Neuronal stem cell (in vitro differentiated cells): Measurements from ENCODE around the gene KRT80.

ENCODE experiments used
- DNase-seq: peaks from one replicate; pipeline ENCODE4 v3.0.0-alpha.2; 2013; ENCODE audit warnings: low spot score
- H2AFZ ChIP-seq: one replicate; pipeline ENCODE4 v1.6.1; 2013; ENCODE audit warnings: mild to moderate bottlenecking, low read length, inconsistent platforms
- H2AK5ac ChIP-seq: 2 replicates; pipeline ENCODE4 v1.6.1; 2013; ENCODE audit warnings: low read depth, mild to moderate bottlenecking, inconsistent platforms, low read length, moderate library complexity, mixed read lengths
- H2BK120ac ChIP-seq: 2 replicates; pipeline ENCODE4 v1.6.1; 2013; ENCODE audit warnings: low read depth, mild to moderate bottlenecking, inconsistent platforms, low read length, moderate library complexity, mixed read lengths
- H2BK12ac ChIP-seq: one replicate; pipeline ENCODE4 v1.6.1; 2013; ENCODE audit warnings: low read length, inconsistent platforms
- H2BK15ac ChIP-seq: 2 replicates; pipeline ENCODE4 v1.6.1; 2013; ENCODE audit warnings: mild to moderate bottlenecking, low read length, inconsistent platforms, mixed read lengths
- H2BK5ac ChIP-seq: one replicate; pipeline ENCODE4 v1.6.1; 2013; ENCODE audit warnings: inconsistent platforms, mild to moderate bottlenecking, low read length, moderate library complexity
- H3K14ac ChIP-seq: one replicate; pipeline ENCODE4 v1.6.1; 2013; ENCODE audit warnings: low read length, inconsistent platforms
- H3K18ac ChIP-seq: 2 replicates; pipeline ENCODE4 v1.6.1; 2013; ENCODE audit warnings: low read length, inconsistent platforms
- H3K23ac ChIP-seq: 2 replicates; pipeline ENCODE4 v1.6.1; 2013; ENCODE audit warnings: low read depth, mild to moderate bottlenecking, mixed read lengths, low read length, inconsistent platforms; ENCODE audit not compliant: poor library complexity
- H3K27ac ChIP-seq: replicated peaks from 3 replicates; pipeline ENCODE4 v1.5.1; 2013; ENCODE audit warnings: low read length, inconsistent platforms
- H3K27me3 ChIP-seq, 3 experiments: 2 replicates each; pipeline ENCODE4 v1.6.1; 2013; ENCODE audit warnings: low read length in 3 of 3, mild to moderate bottlenecking in 2 of 3, inconsistent platforms in 1 of 3, low read depth in 1 of 3, mixed read lengths in 1 of 3, moderate library complexity in 1 of 3; ENCODE audit not compliant: control insufficient read depth in 3 of 3, insufficient read depth in 3 of 3
- H3K36me3 ChIP-seq, 2 donors: replicated peaks in 1 of 2; 2 replicates each; pipeline ENCODE4 v1.6.1; 2013; ENCODE audit warnings: low read length in 2 of 2; ENCODE audit not compliant: control insufficient read depth in 2 of 2, insufficient read depth in 2 of 2
- H3K4ac ChIP-seq: 2 replicates; pipeline ENCODE4 v1.6.1; 2013; ENCODE audit warnings: inconsistent platforms, mild to moderate bottlenecking, low read length, moderate library complexity
- H3K4me1 ChIP-seq, 2 donors: 1 replicate in 1 of 2; 2 replicates in 1 of 2; pipeline ENCODE4 v1.6.1; 2013; ENCODE audit warnings: low read length in 2 of 2, low read depth in 1 of 2; ENCODE audit not compliant: control insufficient read depth in 2 of 2, insufficient read depth in 1 of 2
- H3K4me2 ChIP-seq: one replicate; pipeline ENCODE4 v1.6.1; 2013; ENCODE audit warnings: mild to moderate bottlenecking, low read length, inconsistent platforms; ENCODE audit not compliant: insufficient read depth, poor library complexity, severe bottlenecking
- H3K4me3 ChIP-seq, 2 donors: 2 replicates each; pipeline ENCODE4 v1.5.1; 2013; ENCODE audit warnings: low read length in 2 of 2, mild to moderate bottlenecking in 2 of 2, inconsistent platforms in 1 of 2, moderate library complexity in 1 of 2
- H3K79me1 ChIP-seq: one replicate; pipeline ENCODE4 v1.6.1; 2013; ENCODE audit warnings: low read depth, mild to moderate bottlenecking, inconsistent platforms, low read length, moderate library complexity
- H3K9ac ChIP-seq: one replicate; pipeline ENCODE4 v1.6.1; 2013; ENCODE audit warnings: mild to moderate bottlenecking, low read depth, low read length, inconsistent platforms; ENCODE audit not compliant: poor library complexity
- H3K9me3 ChIP-seq, 2 donors: replicated peaks in 1 of 2; 2 replicates each; pipeline versions ENCODE3 to v1.6.1; 2013; ENCODE audit warnings: low read length in 2 of 2, mild to moderate bottlenecking in 2 of 2, inconsistent platforms in 1 of 2, low read depth in 1 of 2, mixed read lengths in 1 of 2, moderate library complexity in 1 of 2; ENCODE audit not compliant: control insufficient read depth in 2 of 2, insufficient read depth in 1 of 2
- H4K8ac ChIP-seq: one replicate; pipeline ENCODE4 v1.6.1; 2013; ENCODE audit warnings: low read depth, mild to moderate bottlenecking, inconsistent platforms, low read length, moderate library complexity
- H4K91ac ChIP-seq: one replicate; pipeline ENCODE4 v1.6.1; 2013; ENCODE audit warnings: low read length, low read depth, mild to moderate bottlenecking, inconsistent platforms; ENCODE audit not compliant: poor library complexity
- WGBS, 2 donors: extraction: QIAGEN DNeasy Blood & Tissue Kit; methylation state at CpG; one replicate each; pipeline ENCODE4 v1.1.7; 2013; ENCODE audit warnings: missing lambda C conversion rate in 2 of 2, mixed read lengths in 1 of 2; ENCODE audit not compliant: insufficient read length in 2 of 2, insufficient replicate concordance in 1 of 2; ENCODE audit errors: extremely low coverage in 2 of 2; 5-methylcytosine and 5-hydroxymethylcytosine counted together

KRT80 gene

DNA sequence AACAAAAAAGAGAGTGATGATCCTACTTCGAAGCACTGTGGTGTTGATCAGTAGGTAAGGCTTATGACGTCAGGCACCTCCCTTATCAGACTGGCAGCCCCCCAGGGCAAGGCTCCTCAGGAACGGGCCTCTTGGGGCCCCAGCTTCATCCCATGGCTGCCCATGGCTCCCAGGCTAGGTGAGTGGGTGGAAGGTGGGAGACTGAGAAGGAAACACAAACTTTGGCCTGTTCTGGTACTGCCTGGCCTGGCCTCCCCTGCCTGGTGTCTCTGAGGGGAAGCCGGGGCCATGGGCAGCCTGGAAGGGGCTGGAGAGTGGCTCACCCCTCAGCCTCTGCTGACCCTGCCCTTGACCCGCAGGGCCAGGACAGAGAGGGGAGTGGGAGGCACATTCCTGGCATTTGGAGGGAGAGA lies 38.9 kb downstream of the KRT80 start:
- H3K14ac ChIP-seq, result no peak overlapping the region
- no peak overlapping the region for H3K23ac ChIP-seq
- no peak overlapping the region for H3K4ac ChIP-seq
- H4K8ac ChIP-seq, result no peak overlapping the region
- no peak overlapping the region for H3K27ac ChIP-seq
- no peaks in the 10 kb centered on the region for H3K36me3 ChIP-seq
- H3K4me2 ChIP-seq, result no peak overlapping the region
- H3K9ac ChIP-seq, result no peak overlapping the region
- no peak overlapping the region for H2BK15ac ChIP-seq
- no peaks in the 10 kb centered on the region for H3K4me1 ChIP-seq
- H2BK12ac ChIP-seq, result peak overlapping the region; percentile 26
- H2BK120ac ChIP-seq, result no peak overlapping the region
- H2AFZ ChIP-seq, result no peak overlapping the region
- no peak overlapping the region for H2AK5ac ChIP-seq
- no peak overlapping the region for H2BK5ac ChIP-seq
- H3K27me3 ChIP-seq, result peaks cover 0 to 15% (median 0%) of the 10 kb centered on the region in 3 experiments
- WGBS, 2 donors, result no CpG with 5 or more reads among the region's 5 CpGs
- no peaks in the 10 kb centered on the region for H3K79me1 ChIP-seq
- H3K9me3 ChIP-seq, result no peaks in the 10 kb centered on the region
- DNase-seq, result no peak
- H3K4me3 ChIP-seq, result no peak overlapping the region
- no peak overlapping the region for H4K91ac ChIP-seq
- no peak overlapping the region for H3K18ac ChIP-seq

GRCh38 chr12:52151837-52152783 lies 39.7 kb downstream of the KRT80 start:
- no peak overlapping the region for H3K14ac ChIP-seq
- H3K9ac ChIP-seq, result peak overlapping the region; percentile 35
- peak overlapping the region; percentile 9 for H2BK5ac ChIP-seq
- H2BK120ac ChIP-seq, result no peak overlapping the region
- H2AK5ac ChIP-seq, result peak overlapping the region; percentile 85
- H3K4me3 ChIP-seq, result peak overlapping the region in 1 of 2 donors; percentile 73
- peak overlapping the region; percentile 5 for H3K23ac ChIP-seq
- peaks cover 0 to 3% of the 10 kb centered on the region in 2 donors for H3K4me1 ChIP-seq
- H2BK15ac ChIP-seq, result peak overlapping the region; percentile 34
- H3K79me1 ChIP-seq, result no peaks in the 10 kb centered on the region
- H2AFZ ChIP-seq, result no peak overlapping the region
- DNase-seq, result peak; percentile 68
- no peak overlapping the region for H3K4ac ChIP-seq
- H4K91ac ChIP-seq, result peak overlapping the region; percentile 42
- H3K27me3 ChIP-seq, result peaks cover 0 to 15% (median 0%) of the 10 kb centered on the region in 3 experiments
- peak overlapping the region; percentile 90 for H3K18ac ChIP-seq
- H3K27ac ChIP-seq, result no peak overlapping the region
- H3K36me3 ChIP-seq, result no peaks in the 10 kb centered on the region
- no peak overlapping the region for H4K8ac ChIP-seq
- no peak overlapping the region for H2BK12ac ChIP-seq
- peak overlapping the region; percentile 81 for H3K4me2 ChIP-seq
- WGBS, 2 donors, result no CpG with 5 or more reads among the region's 63 CpGs
- H3K9me3 ChIP-seq, result no peaks in the 10 kb centered on the region

- peak overlapping the region in 1 of 2 donors; percentile 31 for H3K4me3 ChIP-seq
- H3K9me3 ChIP-seq, result no peaks in the 10 kb centered on the region
- peak overlapping the region; percentile 41 for H3K14ac ChIP-seq
- peaks cover 0 to 15% (median 0%) of the 10 kb centered on the region in 3 experiments for H3K27me3 ChIP-seq
- peak overlapping the region; percentile 27 for H3K18ac ChIP-seq
- no peak overlapping the region for H3K27ac ChIP-seq
- peak overlapping the region; percentile 59 for H2BK5ac ChIP-seq
- peaks cover 0 to 3% of the 10 kb centered on the region in 2 donors for H3K4me1 ChIP-seq
- no peak overlapping the region for H3K9ac ChIP-seq
- H2AFZ ChIP-seq, result no peak overlapping the region
- H4K8ac ChIP-seq, result no peak overlapping the region
- no peaks in the 10 kb centered on the region for H3K79me1 ChIP-seq
- H4K91ac ChIP-seq, result no peak overlapping the region
- H2AK5ac ChIP-seq, result peak overlapping the region; percentile 82
- no peaks in the 10 kb centered on the region for H3K36me3 ChIP-seq
- peak overlapping the region; percentile 34 for H2BK15ac ChIP-seq
- no peak for DNase-seq
- H3K4ac ChIP-seq, result no peak overlapping the region
- no peak overlapping the region for H3K4me2 ChIP-seq
- no CpG with 5 or more reads among the region's 10 CpGs for WGBS, 2 donors
- H2BK120ac ChIP-seq, result peak overlapping the region; percentile 34
- no peak overlapping the region for H3K23ac ChIP-seq
- peak overlapping the region; percentile 65 for H2BK12ac ChIP-seq
These were observed 40.5 kb downstream of the KRT80 start for GRCh38 chr12:52151153-52151836.
